SH-SY5Y (cell line): ENCODE results near the gene ABHD11.

Source experiments
- GATA2 ChIP-seq: IDR thresholded peaks from 2 replicates; pipeline ENCODE4 v1.6.1; 2011; ENCODE audit warnings: mild to moderate bottlenecking, low read depth, low read length
- GATA3 ChIP-seq: IDR thresholded peaks from 2 replicates; pipeline ENCODE4 v1.6.1; 2011; ENCODE audit warnings: low read depth, mild to moderate bottlenecking, low read length, moderate library complexity

DNA sequence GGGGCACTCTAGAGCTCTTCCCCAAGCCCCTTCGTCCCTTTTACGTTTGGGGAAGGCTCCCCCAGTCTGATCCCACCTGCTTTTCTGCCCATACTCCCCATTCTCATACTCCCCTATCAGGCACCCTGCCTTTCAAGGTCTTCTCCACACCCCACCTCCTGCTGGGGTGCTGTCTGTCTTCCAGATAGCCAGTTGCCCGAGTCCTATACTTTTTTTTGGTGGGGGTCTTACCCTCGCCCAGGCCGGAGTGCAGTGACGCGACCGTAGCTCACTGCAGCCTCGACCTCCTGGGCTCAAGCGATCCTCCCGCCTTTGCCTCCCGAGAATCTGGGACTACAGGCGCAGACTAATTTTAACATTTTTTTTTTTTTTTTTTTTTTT is 775 bp upstream of the ABHD11 start:
- TF ChIP-seq GATA2 (no peak), GATA3 (no peak)
